Testis (tissue), 2 donors: ENCODE measurements around the gene KLHL3.

Experiments
- CTCF ChIP-seq, 3 experiments: fragments of 450-650 bp in 2 of 3; fragments of 200-600 bp in 1 of 3; sonication (generic) in 1 of 3; IDR thresholded peaks; one replicate each; pipeline ENCODE4 v1.5.1; 2016 to 2019; ENCODE audit warnings: antibody characterized with exemption in 3 of 3, mild to moderate bottlenecking in 2 of 3, moderate library complexity in 1 of 3
- POLR2A ChIP-seq: fragments of 450-650 bp; IDR thresholded peaks from one replicate; pipeline ENCODE4 v1.6.1; 2017; ENCODE audit warnings: antibody characterized with exemption, mild to moderate bottlenecking, moderate library complexity

GRCh38 chr5:137592317-137592716 is 143.6 kb downstream of the KLHL3 start:
- TF ChIP-seq CTCF (IDR thresholded peaks at IDR 0.05) (no peak), POLR2A (no peak)
